Breast epithelium (tissue), 3 donors: ENCODE data around the gene PHLDA3.
A peak's percentile ranks its signal among the peaks of the same experiment; 100 is the strongest.

Experiments used
- CTCF ChIP-seq, 3 donors: fragments of 450-650 bp; IDR thresholded peaks; one replicate each; pipeline ENCODE4 v1.5.1; 2016 to 2017; ENCODE audit warnings: antibody characterized with exemption in 3 of 3, mild to moderate bottlenecking in 3 of 3, moderate library complexity in 3 of 3
- POLR2A ChIP-seq: fragments of 450-650 bp; IDR thresholded peaks from one replicate; pipeline ENCODE4 v1.6.1; 2016; ENCODE audit warnings: antibody characterized with exemption, mild to moderate bottlenecking, moderate library complexity
- POLR2AphosphoS5 ChIP-seq, 3 donors: sonication (generic); formaldehyde crosslinking; IDR thresholded peaks; one replicate each; pipeline ENCODE4 v1.6.1; 2017; ENCODE audit warnings: antibody characterized with exemption in 3 of 3

GRCh38 chr1:201487742-201488141 lies 18.8 kb upstream of the PHLDA3 start:
- TF ChIP-seq CTCF (IDR thresholded peaks at IDR 0.05) (no peak), POLR2AphosphoS5 (IDR thresholded peaks at IDR 0.05) (peak in 1 of 3 donors; percentile 46), POLR2A (no peak)
